ENCODE measurements around the gene CFAP91. TPM values are rescaled to one million over a fixed set of nuclear protein-coding genes. Genes with fewer than 3 reads are reported as not detected.

Gene CFAP91
- total RNA-seq, 3 donors from 2014 or later: 0.51 to 6.2 (median 3.3) TPM

DNA sequence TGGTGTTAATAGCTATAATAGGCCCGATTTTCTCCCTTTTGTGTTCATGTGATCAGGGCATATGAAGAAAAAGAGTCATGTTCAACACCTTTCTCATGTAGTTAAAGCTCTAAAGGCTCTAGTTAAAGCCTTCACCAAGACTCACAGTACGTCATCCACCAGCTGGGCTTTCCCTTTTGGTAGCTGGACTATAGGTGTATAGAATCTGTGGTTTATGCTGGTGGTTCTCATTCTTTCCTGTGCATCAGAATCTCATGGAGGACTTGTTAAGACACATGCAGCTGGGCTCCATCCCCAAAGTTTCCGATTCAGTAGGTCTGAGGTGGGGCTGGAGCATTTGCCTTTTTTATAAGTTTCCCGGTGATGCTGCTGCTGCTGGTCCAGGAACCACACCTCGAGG, 31.0 kb downstream of the CFAP91 start:
- DNase-seq: no peak
- H3K9me3 ChIP-seq: no peaks in the 10 kb centered on the region
- TF ChIP-seq CTCF (IDR thresholded peaks at IDR 0.05): no peak
- no peak overlapping the region for H3K4me3 ChIP-seq
- intact Hi-C loops (cut with DNase I, micrococcal nuclease): no loop called here
- ATAC-seq: no peak
- no peaks in the 10 kb centered on the region for H3K4me1 ChIP-seq (ENCODE audit: low read depth)
- H3K36me3 ChIP-seq (ENCODE audit: low read depth): no peaks in the 10 kb centered on the region

GRCh38 chr3:119738741-119739140, 35.9 kb downstream of the CFAP91 start:
- H3K4me3 ChIP-seq: no peak overlapping the region
- no peak for ATAC-seq
- H3K9me3 ChIP-seq: no peaks in the 10 kb centered on the region
- intact Hi-C loops (cut with DNase I, micrococcal nuclease): no loop called here
- TF ChIP-seq CTCF (IDR thresholded peaks at IDR 0.05): no peak
- no peaks in the 10 kb centered on the region for H3K36me3 ChIP-seq (ENCODE audit: low read depth)
- DNase-seq: no peak
- H3K4me1 ChIP-seq (ENCODE audit: low read depth): no peaks in the 10 kb centered on the region

DNA sequence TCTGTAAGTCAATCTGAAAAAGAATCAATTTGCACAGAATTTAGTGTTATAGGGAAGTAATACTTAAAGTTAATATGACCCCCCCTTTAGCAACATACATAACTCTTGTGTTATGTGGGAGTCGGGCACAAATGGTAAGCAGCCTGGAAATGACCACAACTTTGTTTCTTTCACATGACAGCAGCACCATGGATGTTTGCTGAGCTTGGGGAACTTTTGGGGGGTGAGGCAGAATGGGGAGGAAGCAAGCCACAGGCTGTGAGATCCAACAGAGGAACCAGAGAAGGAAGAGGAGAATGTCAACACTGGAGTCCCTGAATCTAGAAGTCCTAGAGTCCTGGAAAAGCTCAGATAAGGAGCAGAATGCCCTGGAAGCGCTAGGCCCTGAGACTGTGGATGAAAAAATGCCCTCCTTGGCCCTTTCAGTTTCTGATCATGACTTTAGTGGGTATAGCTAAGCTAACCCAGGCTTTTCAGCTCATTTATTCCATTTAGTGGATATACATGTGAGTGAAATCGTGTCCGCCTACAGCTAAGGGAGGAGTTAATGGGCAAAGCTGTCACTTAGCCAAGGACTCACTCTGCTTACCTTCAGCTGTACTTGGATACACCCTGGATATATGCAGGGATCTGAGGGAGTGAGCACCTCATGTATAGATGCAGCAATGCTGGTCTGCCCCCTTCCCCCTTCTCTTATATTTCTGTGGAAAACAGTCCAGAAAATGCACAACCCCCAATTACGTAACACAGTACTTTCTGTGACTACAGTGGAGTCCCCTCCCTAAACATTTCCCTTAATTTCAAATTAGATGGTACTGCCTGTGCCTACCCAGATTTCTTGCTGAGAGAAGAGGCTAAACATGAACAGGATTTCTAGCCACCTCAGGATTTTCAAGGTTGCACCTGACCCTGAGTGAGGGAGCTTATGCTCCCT, 39.1 kb downstream of the CFAP91 start:
- no peaks in the 10 kb centered on the region for H3K36me3 ChIP-seq (ENCODE audit: low read depth)
- H3K9me3 ChIP-seq: no peaks in the 10 kb centered on the region
- no peaks in the 10 kb centered on the region for H3K4me1 ChIP-seq (ENCODE audit: low read depth)
- no peak for DNase-seq
- no peak overlapping the region for H3K4me3 ChIP-seq
- intact Hi-C loops (cut with DNase I, micrococcal nuclease): no loop called here
- ATAC-seq: no peak
- TF ChIP-seq CTCF (IDR thresholded peaks at IDR 0.05): no peak

GRCh38 chr3:119743921-119744320, 41.1 kb downstream of the CFAP91 start:
- Histone ChIP-seq H3K4me1 (ENCODE audit: low read depth) (no peaks in the 10 kb centered on the region), H3K4me3 (no peak overlapping the region), H3K9me3 (no peaks in the 10 kb centered on the region), H3K36me3 (ENCODE audit: low read depth) (no peaks in the 10 kb centered on the region)
- no peak for ATAC-seq
- TF ChIP-seq CTCF (IDR thresholded peaks at IDR 0.05): no peak
- intact Hi-C loops (cut with DNase I, micrococcal nuclease): no loop called here
- no peak for DNase-seq

DNA sequence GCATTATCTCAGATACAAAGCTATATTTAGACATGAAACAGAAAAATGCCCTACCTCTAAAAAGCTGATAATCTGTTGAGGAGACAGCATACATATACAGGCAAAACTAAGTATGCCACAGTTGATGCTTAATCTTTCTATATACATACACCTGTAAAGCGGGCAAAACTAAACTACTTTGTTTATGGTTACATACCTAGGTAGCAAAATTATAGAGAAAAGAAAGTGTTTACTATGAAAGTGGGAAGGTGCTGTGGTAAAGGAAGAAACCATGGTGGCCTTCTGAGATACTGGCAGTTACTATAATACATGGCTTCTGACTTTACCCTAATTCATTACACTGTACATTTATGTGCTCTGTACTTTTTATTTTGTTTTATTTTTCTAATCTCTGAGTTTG, 43.1 kb downstream of the CFAP91 start:
- TF ChIP-seq CTCF (IDR thresholded peaks at IDR 0.05): no peak
- Histone ChIP-seq H3K36me3 (ENCODE audit: low read depth) (no peaks in the 10 kb centered on the region), H3K4me3 (no peak overlapping the region), H3K9me3 (no peaks in the 10 kb centered on the region), H3K4me1 (ENCODE audit: low read depth) (no peaks in the 10 kb centered on the region)
- intact Hi-C loops (cut with DNase I, micrococcal nuclease): no loop called here
- no peak for ATAC-seq
- no peak for DNase-seq
